Stimulated activated CD8-positive, alpha-beta memory T cell treated with anti-CD3 and anti-CD28 coated beads, Interleukin-2, amount 100 ng/mL, for 48 hours (primary cell): Measurements from ENCODE around the gene SH3RF1.
A peak's percentile ranks its signal among the peaks of the same experiment; 100 is the strongest.
"Not testable (repeated sequence)": the region's sequence is repeated elsewhere in the genome, so short reads cannot be mapped to it uniquely, and the experiment has no call there.

ENCODE experiments used
- DNase-seq, 2 donors: peaks; one replicate each; pipeline ENCODE4 v3.0.0-alpha.2; 2020; ENCODE audit warnings: low read depth in 2 of 2

Gene SH3RF1

GRCh38 chr4:169270810-169271691, at the start of gene SH3RF1:
Gene SH3RF1, minus strand, starts transcription at chr4:169270956. Its CDS starts 1,744 bp downstream, at chr4:169269212.
- peak; percentile 24 to 32 for DNase-seq

GRCh38 chr4:169315530-169316343, 45.0 kb upstream of the SH3RF1 start:
- no peak for DNase-seq

- no peak for DNase-seq
Measured at GRCh38 chr4:169314906-169315305, 44.1 kb upstream of the SH3RF1 start.

- no peak for DNase-seq
Measured at GRCh38 chr4:169313732-169314131, 43.0 kb upstream of the SH3RF1 start.

- no peak for DNase-seq
Measured at GRCh38 chr4:169312690-169313422, 42.1 kb upstream of the SH3RF1 start.

GRCh38 chr4:169311643-169312365, 41.0 kb upstream of the SH3RF1 start:
- DNase-seq: no peak

- no peak for DNase-seq
Measured at GRCh38 chr4:169309326-169309967, 38.7 kb upstream of the SH3RF1 start.

- no peak for DNase-seq
Measured at GRCh38 chr4:169307576-169307975, 36.8 kb upstream of the SH3RF1 start.

GRCh38 chr4:169305651-169306050, 34.9 kb upstream of the SH3RF1 start:
- no peak for DNase-seq

GRCh38 chr4:169305173-169305572, 34.4 kb upstream of the SH3RF1 start:
- DNase-seq: no peak

GRCh38 chr4:169295822-169296221, 25.1 kb upstream of the SH3RF1 start:
- DNase-seq: no peak

GRCh38 chr4:169293343-169294176, 22.8 kb upstream of the SH3RF1 start:
- no peak for DNase-seq

- not testable (repeated sequence) for DNase-seq
Measured at GRCh38 chr4:169287983-169288382, 17.2 kb upstream of the SH3RF1 start.

GRCh38 chr4:169286562-169287301, 16.0 kb upstream of the SH3RF1 start:
- DNase-seq: no peak

GRCh38 chr4:169283114-169283509, 12.4 kb upstream of the SH3RF1 start:
- DNase-seq: no peak

GRCh38 chr4:169282429-169283113, 11.8 kb upstream of the SH3RF1 start:
- no peak for DNase-seq

- DNase-seq: no peak
Measured at GRCh38 chr4:169279108-169279507, 8.4 kb upstream of the SH3RF1 start.

GRCh38 chr4:169278624-169279023, 7.9 kb upstream of the SH3RF1 start:
- DNase-seq: no peak

- not testable (repeated sequence) for DNase-seq
Measured at GRCh38 chr4:169277838-169278237, 7.1 kb upstream of the SH3RF1 start.
